HepG2 (cell line): ENCODE results near the gene SMPD3. TPM values are rescaled to one million over a fixed set of nuclear protein-coding genes. Genes with fewer than 3 reads are reported as not detected.

Experiments used
- ERF ChIP-seq: IDR thresholded peaks from 2 replicates; pipeline ENCODE4 v1.6.1; 2018; ENCODE audit warnings: missing biosample characterization, missing genetic modification reagents
- HNRNPL ChIP-seq: fragments of 200-400 bp; formaldehyde crosslinking; IDR thresholded peaks from 2 replicates; pipeline ENCODE4 v1.6.1; 2017; ENCODE audit warnings: mild to moderate bottlenecking, low read depth, low read length
- IKZF1 ChIP-seq: fragments of 450-650 bp; IDR thresholded peaks from 2 replicates; pipeline ENCODE4 v1.7.1; 2016
- KAT2B ChIP-seq: fragments of 150-350 bp; IDR thresholded peaks from 2 replicates; pipeline ENCODE4 v1.6.1; 2014; ENCODE audit warnings: low read depth, low read length, borderline replicate concordance
- KMT2B ChIP-seq: IDR thresholded peaks from 2 replicates; pipeline ENCODE4 v1.6.1; 2016; ENCODE audit warnings: missing genetic modification reagents, missing compliant biosample characterization
- MAF1 ChIP-seq: sonication (generic); formaldehyde crosslinking; IDR thresholded peaks from 2 replicates; pipeline ENCODE4 v1.5.0; 2020; ENCODE audit warnings: missing genetic modification reagents, borderline replicate concordance
- MXD1 ChIP-seq: sonication (generic); formaldehyde crosslinking; IDR thresholded peaks from 2 replicates; pipeline ENCODE4 v1.4.0; 2020; ENCODE audit warnings: mild to moderate bottlenecking, missing genetic modification reagents
- NFRKB ChIP-seq: fragments of 450-650 bp; IDR thresholded peaks from 2 replicates; pipeline ENCODE4 v1.6.1; 2017
- NFYC ChIP-seq: IDR thresholded peaks from 2 replicates; pipeline ENCODE4 v1.6.1; 2016; ENCODE audit warnings: missing genetic modification reagents, missing compliant biosample characterization
- NR0B2 ChIP-seq: sonication (generic); formaldehyde crosslinking; IDR thresholded peaks from 2 replicates; pipeline ENCODE4 v1.4.0; 2020; ENCODE audit warnings: mild to moderate bottlenecking, missing genetic modification reagents
- POGZ ChIP-seq: sonication (generic); formaldehyde crosslinking; IDR thresholded peaks from 2 replicates; pipeline ENCODE4 v1.4.0; 2020; ENCODE audit warnings: mild to moderate bottlenecking, missing genetic modification reagents
- THAP11 ChIP-seq: IDR thresholded peaks from 2 replicates; pipeline ENCODE4 v1.6.1; 2016; ENCODE audit warnings: missing biosample characterization, missing genetic modification reagents
- ZEB1 ChIP-seq: IDR thresholded peaks from 2 replicates; pipeline ENCODE4 v1.6.1; 2012; ENCODE audit warnings: mild to moderate bottlenecking, low read depth, inconsistent platforms; ENCODE audit not compliant: insufficient replicate concordance
- ZFP36L2 ChIP-seq: sonication (generic); formaldehyde crosslinking; IDR thresholded peaks from 2 replicates; pipeline ENCODE4 v1.4.0; 2020; ENCODE audit warnings: missing genetic modification reagents
- ZMYM3 ChIP-seq: sonication (generic); formaldehyde crosslinking; IDR thresholded peaks from 2 replicates; pipeline ENCODE4 v1.5.1; 2020; ENCODE audit warnings: mild to moderate bottlenecking, missing genetic modification reagents
- ZNF10 ChIP-seq: sonication (generic); formaldehyde crosslinking; IDR thresholded peaks from 2 replicates; pipeline ENCODE4 v1.4.0; 2020; ENCODE audit warnings: mild to moderate bottlenecking, low read depth, missing genetic modification reagents, borderline replicate concordance
- ZNF30 ChIP-seq: sonication (generic); formaldehyde crosslinking; IDR thresholded peaks from 2 replicates; pipeline ENCODE4 v1.5.0; 2020; ENCODE audit warnings: mild to moderate bottlenecking, missing genetic modification reagents
- ZNF761 ChIP-seq: sonication (generic); formaldehyde crosslinking; conservative IDR thresholded peaks from 2 replicates; pipeline ENCODE4 v1.4.0; 2020; ENCODE audit warnings: mild to moderate bottlenecking, missing genetic modification reagents
- ZNF781 ChIP-seq: sonication (generic); formaldehyde crosslinking; IDR thresholded peaks from 2 replicates; pipeline ENCODE4 v1.5.1; 2020; ENCODE audit warnings: borderline replicate concordance, mild to moderate bottlenecking, missing genetic modification reagents; ENCODE audit errors: not compliant biosample characterization
- ZSCAN31 ChIP-seq: sonication (generic); formaldehyde crosslinking; IDR thresholded peaks from 2 replicates; pipeline ENCODE4 v1.5.0; 2020; ENCODE audit warnings: low read depth, mild to moderate bottlenecking, missing genetic modification reagents
- polyA plus RNA-seq, 8 experiments: library from polyadenylated mRNA; depleted of rRNA in 3 of 8; stranded (reverse) in 7 of 8; unstranded in 1 of 8; fragments of >200 nt; fragmentation: Illumina TruSeq in 4 of 8; extraction: Trizol in 4 of 8; gene quantifications; 2 replicates each; pipeline versions ENCODE4 v1.2.1 to v1.2.3, GENCODE V29; 2011 to 2016; ENCODE audit warnings: low read depth in 4 of 8, missing spikeins in 1 of 8, mixed read lengths in 1 of 8; ENCODE audit not compliant: insufficient read depth in 1 of 8
- total RNA-seq, 5 experiments: library from RNA; depleted of rRNA; stranded (reverse); fragments of >200 nt; fragmentation: Illumina TruSeq; extraction: Trizol; gene quantifications; 2 replicates each; pipeline ENCODE4 v1.2.3, GENCODE V29; 2016; ENCODE audit warnings: low read depth in 1 of 5
- TF ChIP-seq, protein P1 (sequence below): sonication (generic); formaldehyde crosslinking; IDR thresholded peaks from 2 replicates; pipeline ENCODE4 v1.4.0; 2020; ENCODE audit warnings: missing genetic modification reagents
- TF ChIP-seq, protein P2 (sequence below): sonication (generic); formaldehyde crosslinking; IDR thresholded peaks from 2 replicates; pipeline ENCODE4 v1.5.0; 2020; ENCODE audit warnings: mild to moderate bottlenecking, missing genetic modification reagents, moderate library complexity

The SMPD3 gene
- total and polyA plus RNA-seq, 2 of the 13 experiments (the other 11 are each of a cell fraction or from before 2014, with no cell fraction given), result 0.07 to 0.32 TPM

- TF ChIP-seq ZSCAN31 (CRISPR knock-in tag) (no peak), ZEB1 (no peak), IKZF1 (no peak), ZNF761 (CRISPR knock-in tag) (0 out of 2 replicates have a peak, but pooled peaks have one; percentile 49), ZNF10 (CRISPR knock-in tag) (no peak), NR0B2 (no peak), POGZ (CRISPR knock-in tag) (no peak), MXD1 (CRISPR knock-in tag) (no peak), KAT2B (no peak), ZNF781 (CRISPR knock-in tag) (no peak), ZNF30 (CRISPR knock-in tag) (no peak), ZFP36L2 (CRISPR knock-in tag) (no peak), MAF1 (CRISPR knock-in tag) (no peak), ERF (CRISPR knock-in tag) (0 out of 2 replicates have a peak, but pooled peaks have one; percentile 39), NFRKB (no peak), KMT2B (CRISPR knock-in tag) (no peak), THAP11 (peak; percentile 17; the same call in 1 of the 2 replicates), HNRNPL (no peak), NFYC (CRISPR knock-in tag) (no peak; the same call in 1 of the 2 replicates), ZMYM3 (CRISPR knock-in tag) (no peak)
- TF ChIP-seq, protein P1, sequence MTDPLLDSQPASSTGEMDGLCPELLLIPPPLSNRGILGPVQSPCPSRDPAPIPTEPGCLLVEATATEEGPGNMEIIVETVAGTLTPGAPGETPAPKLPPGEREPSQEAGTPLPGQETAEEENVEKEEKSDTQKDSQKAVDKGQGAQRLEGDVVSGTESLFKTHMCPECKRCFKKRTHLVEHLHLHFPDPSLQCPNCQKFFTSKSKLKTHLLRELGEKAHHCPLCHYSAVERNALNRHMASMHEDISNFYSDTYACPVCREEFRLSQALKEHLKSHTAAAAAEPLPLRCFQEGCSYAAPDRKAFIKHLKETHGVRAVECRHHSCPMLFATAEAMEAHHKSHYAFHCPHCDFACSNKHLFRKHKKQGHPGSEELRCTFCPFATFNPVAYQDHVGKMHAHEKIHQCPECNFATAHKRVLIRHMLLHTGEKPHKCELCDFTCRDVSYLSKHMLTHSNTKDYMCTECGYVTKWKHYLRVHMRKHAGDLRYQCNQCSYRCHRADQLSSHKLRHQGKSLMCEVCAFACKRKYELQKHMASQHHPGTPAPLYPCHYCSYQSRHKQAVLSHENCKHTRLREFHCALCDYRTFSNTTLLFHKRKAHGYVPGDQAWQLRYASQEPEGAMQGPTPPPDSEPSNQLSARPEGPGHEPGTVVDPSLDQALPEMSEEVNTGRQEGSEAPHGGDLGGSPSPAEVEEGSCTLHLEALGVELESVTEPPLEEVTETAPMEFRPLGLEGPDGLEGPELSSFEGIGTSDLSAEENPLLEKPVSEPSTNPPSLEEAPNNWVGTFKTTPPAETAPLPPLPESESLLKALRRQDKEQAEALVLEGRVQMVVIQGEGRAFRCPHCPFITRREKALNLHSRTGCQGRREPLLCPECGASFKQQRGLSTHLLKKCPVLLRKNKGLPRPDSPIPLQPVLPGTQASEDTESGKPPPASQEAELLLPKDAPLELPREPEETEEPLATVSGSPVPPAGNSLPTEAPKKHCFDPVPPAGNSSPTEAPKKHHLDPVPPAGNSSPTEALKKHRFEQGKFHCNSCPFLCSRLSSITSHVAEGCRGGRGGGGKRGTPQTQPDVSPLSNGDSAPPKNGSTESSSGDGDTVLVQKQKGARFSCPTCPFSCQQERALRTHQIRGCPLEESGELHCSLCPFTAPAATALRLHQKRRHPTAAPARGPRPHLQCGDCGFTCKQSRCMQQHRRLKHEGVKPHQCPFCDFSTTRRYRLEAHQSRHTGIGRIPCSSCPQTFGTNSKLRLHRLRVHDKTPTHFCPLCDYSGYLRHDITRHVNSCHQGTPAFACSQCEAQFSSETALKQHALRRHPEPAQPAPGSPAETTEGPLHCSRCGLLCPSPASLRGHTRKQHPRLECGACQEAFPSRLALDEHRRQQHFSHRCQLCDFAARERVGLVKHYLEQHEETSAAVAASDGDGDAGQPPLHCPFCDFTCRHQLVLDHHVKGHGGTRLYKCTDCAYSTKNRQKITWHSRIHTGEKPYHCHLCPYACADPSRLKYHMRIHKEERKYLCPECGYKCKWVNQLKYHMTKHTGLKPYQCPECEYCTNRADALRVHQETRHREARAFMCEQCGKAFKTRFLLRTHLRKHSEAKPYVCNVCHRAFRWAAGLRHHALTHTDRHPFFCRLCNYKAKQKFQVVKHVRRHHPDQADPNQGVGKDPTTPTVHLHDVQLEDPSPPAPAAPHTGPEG (CRISPR knock-in tag), result no peak
- TF ChIP-seq, protein P2, sequence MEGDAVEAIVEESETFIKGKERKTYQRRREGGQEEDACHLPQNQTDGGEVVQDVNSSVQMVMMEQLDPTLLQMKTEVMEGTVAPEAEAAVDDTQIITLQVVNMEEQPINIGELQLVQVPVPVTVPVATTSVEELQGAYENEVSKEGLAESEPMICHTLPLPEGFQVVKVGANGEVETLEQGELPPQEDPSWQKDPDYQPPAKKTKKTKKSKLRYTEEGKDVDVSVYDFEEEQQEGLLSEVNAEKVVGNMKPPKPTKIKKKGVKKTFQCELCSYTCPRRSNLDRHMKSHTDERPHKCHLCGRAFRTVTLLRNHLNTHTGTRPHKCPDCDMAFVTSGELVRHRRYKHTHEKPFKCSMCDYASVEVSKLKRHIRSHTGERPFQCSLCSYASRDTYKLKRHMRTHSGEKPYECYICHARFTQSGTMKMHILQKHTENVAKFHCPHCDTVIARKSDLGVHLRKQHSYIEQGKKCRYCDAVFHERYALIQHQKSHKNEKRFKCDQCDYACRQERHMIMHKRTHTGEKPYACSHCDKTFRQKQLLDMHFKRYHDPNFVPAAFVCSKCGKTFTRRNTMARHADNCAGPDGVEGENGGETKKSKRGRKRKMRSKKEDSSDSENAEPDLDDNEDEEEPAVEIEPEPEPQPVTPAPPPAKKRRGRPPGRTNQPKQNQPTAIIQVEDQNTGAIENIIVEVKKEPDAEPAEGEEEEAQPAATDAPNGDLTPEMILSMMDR (CRISPR knock-in tag), result peak; percentile 96
Observed at GRCh38 chr16:68328151-68328859, 120.0 kb downstream of the SMPD3 start (continued).
